AG10803 (cell line): ENCODE data around the gene ARL3.

Source experiments
- DNase-seq: peaks from one replicate; pipeline ENCODE4 v3.0.0; 2010; ENCODE audit warnings: low read depth
- H3K4me3 ChIP-seq: 2 replicates; pipeline ENCODE4 v1.5.1; 2011; ENCODE audit warnings: mild to moderate bottlenecking, low read length, control low read depth
- CTCF ChIP-seq: conservative IDR thresholded peaks from 2 replicates; pipeline ENCODE4 v1.5.1; 2011; ENCODE audit warnings: mild to moderate bottlenecking, low read length, control low read depth, inconsistent platforms

ARL3 gene

GRCh38 chr10:102714621-102715455 is 641 bp upstream of the ARL3 start, which contains the start of gene SFXN2:
Gene SFXN2, plus strand, starts transcription at chr10:102714636. Its CDS starts 12,001 bp downstream, at chr10:102726637.
- no peak for TF ChIP-seq CTCF
- H3K4me3 ChIP-seq: peak within 1 kb of the TSS; percentile 96
- no peak for DNase-seq

- H3K4me3 ChIP-seq: peak overlapping the region; percentile 96
- peak; percentile 62; the same call in 1 of the 2 replicates for TF ChIP-seq CTCF
- peak; percentile 24 for DNase-seq
Measured at GRCh38 chr10:102713539-102713813, 721 bp downstream of the ARL3 start.

- TF ChIP-seq CTCF: no peak
- DNase-seq: no peak
Measured at GRCh38 chr10:102712843-102713538, 1.2 kb downstream of the ARL3 start.

GRCh38 chr10:102712089-102712488 is 2.1 kb downstream of the ARL3 start:
- no peak for TF ChIP-seq CTCF
- H3K4me3 ChIP-seq: no peak overlapping the region
- DNase-seq: no peak

More at GRCh38 chr10:102712843-102713538, 1.2 kb downstream of the ARL3 start:
- H3K4me3 ChIP-seq: peak overlapping the region; percentile 96

- peak; percentile 77 for DNase-seq
- TF ChIP-seq CTCF: no peak; the same call in 1 of the 2 replicates
- H3K4me3 ChIP-seq: no peak overlapping the region
Measured at GRCh38 chr10:102710609-102711008, 3.6 kb downstream of the ARL3 start.

GRCh38 chr10:102705531-102705930 is 8.7 kb downstream of the ARL3 start:
- no peak for TF ChIP-seq CTCF
- no peak for DNase-seq
- H3K4me3 ChIP-seq: no peak overlapping the region

- H3K4me3 ChIP-seq: no peak overlapping the region
- DNase-seq: peak; percentile 70
- no peak for TF ChIP-seq CTCF
Measured at GRCh38 chr10:102704915-102705314, 9.3 kb downstream of the ARL3 start.
